Measurements from ENCODE around the gene CMBL.
"Not testable (repeated sequence)": the region's sequence is repeated elsewhere in the genome, so short reads cannot be mapped to it uniquely, and the experiment has no call there.

Gene CMBL

GRCh38 chr5:10257870-10258269 is 49.8 kb downstream of the CMBL start:
- DNase-seq (ENCODE audit: low spot score): no peak

- no peak for DNase-seq (ENCODE audit: low spot score)
These were observed 53.0 kb downstream of the CMBL start for GRCh38 chr5:10254686-10255085.

GRCh38 chr5:10253390-10253789 is 54.3 kb downstream of the CMBL start:
- DNase-seq (ENCODE audit: low spot score): no peak

GRCh38 chr5:10251405-10251804 is 56.3 kb downstream of the CMBL start:
- DNase-seq (ENCODE audit: low spot score): no peak

- DNase-seq (ENCODE audit: low spot score): no peak
These were observed 56.9 kb downstream of the CMBL start for GRCh38 chr5:10250806-10251276.

GRCh38 chr5:10249948-10250805 is 57.5 kb downstream of the CMBL start, which contains the start of gene CCT5:
Gene CCT5, plus strand, starts transcription at chr5:10250280. Its CDS starts 61 bp downstream, at chr5:10250341.
- peak; percentile 99 for DNase-seq (ENCODE audit: low spot score)

- no peak for DNase-seq (ENCODE audit: low spot score)
These were observed 59.1 kb downstream of the CMBL start for GRCh38 chr5:10248378-10249260.

- DNase-seq (ENCODE audit: low spot score): not testable (repeated sequence)
These were observed 60.5 kb downstream of the CMBL start for GRCh38 chr5:10247217-10247616.

- DNase-seq (ENCODE audit: low spot score): no peak
These were observed 60.9 kb downstream of the CMBL start for GRCh38 chr5:10246761-10247160.

GRCh38 chr5:10244342-10244944 is 63.3 kb downstream of the CMBL start:
- no peak for DNase-seq (ENCODE audit: low spot score)

GRCh38 chr5:10243660-10244240 is 64.0 kb downstream of the CMBL start:
- no peak for DNase-seq (ENCODE audit: low spot score)

GRCh38 chr5:10235350-10235749 is 72.4 kb downstream of the CMBL start:
- no peak for DNase-seq (ENCODE audit: low spot score)

GRCh38 chr5:10233505-10233904 is 74.2 kb downstream of the CMBL start:
- DNase-seq (ENCODE audit: low spot score): peak; percentile 34

GRCh38 chr5:10233011-10233410 is 74.7 kb downstream of the CMBL start:
- DNase-seq (ENCODE audit: low spot score): no peak

- no peak for DNase-seq (ENCODE audit: low spot score)
These were observed 75.3 kb downstream of the CMBL start for GRCh38 chr5:10232386-10232785.

- no peak for DNase-seq (ENCODE audit: low spot score)
These were observed 78.2 kb downstream of the CMBL start for GRCh38 chr5:10229306-10230048.

GRCh38 chr5:10228288-10228687 is 79.4 kb downstream of the CMBL start:
- no peak for DNase-seq (ENCODE audit: low spot score)
